K562 (cell line): ENCODE measurements around the gene ST6GALNAC2. TPM values are rescaled to one million over a fixed set of nuclear protein-coding genes. Genes with fewer than 3 reads are reported as not detected.

Source experiments
- EGR1 ChIP-seq: fragments of 450-650 bp; conservative IDR thresholded peaks from 2 replicates; pipeline ENCODE4 v1.6.1; 2017; ENCODE audit warnings: mild to moderate bottlenecking
- EP300 ChIP-seq: IDR thresholded peaks from 2 replicates; pipeline ENCODE4 v1.6.1; 2012; ENCODE audit warnings: low read length, improper control_type of control experiment
- HDAC6 ChIP-seq: IDR thresholded peaks from 2 replicates; pipeline ENCODE4 v1.6.1; 2012; ENCODE audit warnings: low read depth, mild to moderate bottlenecking, control low read depth, inconsistent platforms, low read length, moderate library complexity
- HMG20B ChIP-seq: fragments of 250-450 bp; sonication (Bioruptor Pico); IDR thresholded peaks from 2 replicates; pipeline ENCODE4 v1.5.0; 2021; ENCODE audit warnings: mild to moderate bottlenecking
- IFI16 ChIP-seq: fragments of 250-450 bp; sonication (Bioruptor Pico); IDR thresholded peaks from 2 replicates; pipeline ENCODE4 v2.1.2; 2022; ENCODE audit warnings: mild to moderate bottlenecking, inconsistent platforms
- RBFOX2 ChIP-seq: fragments of 200-400 bp; formaldehyde crosslinking; IDR thresholded peaks from 2 replicates; pipeline ENCODE4 v1.6.1; 2017; ENCODE audit warnings: low read depth, mild to moderate bottlenecking, low read length, moderate library complexity
- RBM17 ChIP-seq: fragments of 200-400 bp; formaldehyde crosslinking; IDR thresholded peaks from 2 replicates; pipeline ENCODE4 v1.6.1; 2017; ENCODE audit warnings: low read depth, mild to moderate bottlenecking, low read length, borderline replicate concordance
- SMAD3 ChIP-seq: fragments of 450-650 bp; formaldehyde crosslinking; conservative IDR thresholded peaks from 2 replicates; pipeline ENCODE4 v1.4.0; 2020; ENCODE audit warnings: mild to moderate bottlenecking
- SNIP1 ChIP-seq: fragments of 450-650 bp; IDR thresholded peaks from 2 replicates; pipeline ENCODE4 v1.7.1; 2017; ENCODE audit warnings: low read depth, mild to moderate bottlenecking
- TBP ChIP-seq: optimal IDR thresholded peaks from 2 replicates; pipeline ENCODE3; 2011; ENCODE audit warnings: low read depth, low read length, improper control_type of control experiment
- TSC22D4 ChIP-seq: fragments of 450-650 bp; IDR thresholded peaks from 2 replicates; pipeline ENCODE4 v1.6.1; 2016; ENCODE audit warnings: missing genetic modification characterization, missing biosample characterization, control low read depth
- ZNF311 ChIP-seq: fragments of 250-450 bp; sonication (Bioruptor Pico); IDR thresholded peaks from 2 replicates; pipeline ENCODE4 v1.4.0; 2020; ENCODE audit warnings: mild to moderate bottlenecking, moderate library complexity
- ZNF583 ChIP-seq: fragments of 250-450 bp; sonication (Bioruptor Pico); IDR thresholded peaks from 2 replicates; pipeline ENCODE4 v1.4.0; 2020
- ZSCAN29 ChIP-seq: fragments of 450-650 bp; IDR thresholded peaks from 2 replicates; pipeline ENCODE4 v1.6.1; 2017
- polyA plus RNA-seq, 8 experiments: library from polyadenylated mRNA; depleted of rRNA in 4 of 8; stranded (reverse) in 5 of 8; unstranded in 3 of 8; fragments of >200 nt; fragmentation: Nextera tagmentation in 2 of 8; fragmentation: Illumina TruSeq in 1 of 8; extraction: Ambion mirVana in 2 of 8; extraction: Trizol in 1 of 8; gene quantifications; 2 replicates each; pipeline versions ENCODE4 v1.2.1 to v1.2.3, GENCODE V29; 2011 to 2014; ENCODE audit warnings: inconsistent platforms in 1 of 8, missing spikeins in 1 of 8
- total RNA-seq, 7 experiments: library from RNA; depleted of rRNA in 6 of 7; stranded (reverse); fragments of >200 nt in 6 of 7; fragmentation: Illumina TruSeq in 2 of 7; extraction: Trizol in 2 of 7; gene quantifications; 2 replicates each; pipeline versions ENCODE4 v1.2.1 to v1.2.3, GENCODE V29; 2011 to 2021; ENCODE audit warnings: low replicate concordance in 1 of 7
- TF ChIP-seq, protein P1 (sequence below): sonication (generic); formaldehyde crosslinking; IDR thresholded peaks from 2 replicates; pipeline ENCODE4 v1.8.1; 2022; ENCODE audit warnings: missing genetic modification reagents
- TF ChIP-seq, protein P2 (sequence below): sonication (generic); IDR thresholded peaks from 2 replicates; pipeline ENCODE4 v1.6.1; 2016
- TF ChIP-seq, protein P3 (sequence below): fragments of 450-650 bp; formaldehyde crosslinking; IDR thresholded peaks from 2 replicates; pipeline ENCODE4 v1.4.0; 2020; ENCODE audit warnings: mild to moderate bottlenecking, mixed read lengths
- TF ChIP-seq, protein P4 (sequence below), 2 experiments: fragments of 150-350 bp in 1 of 2; IDR thresholded peaks; 2 replicates each; pipeline ENCODE4 v1.6.1; 2012 to 2016; ENCODE audit warnings: low read depth in 2 of 2, low read length in 2 of 2, mild to moderate bottlenecking in 1 of 2, moderate library complexity in 1 of 2

The ST6GALNAC2 gene
- total and polyA plus RNA-seq, 9 of the 15 experiments (the other 6 are each of a cell fraction or from before 2014, with no cell fraction given) = 0.18 TPM; not detected in 8

DNA sequence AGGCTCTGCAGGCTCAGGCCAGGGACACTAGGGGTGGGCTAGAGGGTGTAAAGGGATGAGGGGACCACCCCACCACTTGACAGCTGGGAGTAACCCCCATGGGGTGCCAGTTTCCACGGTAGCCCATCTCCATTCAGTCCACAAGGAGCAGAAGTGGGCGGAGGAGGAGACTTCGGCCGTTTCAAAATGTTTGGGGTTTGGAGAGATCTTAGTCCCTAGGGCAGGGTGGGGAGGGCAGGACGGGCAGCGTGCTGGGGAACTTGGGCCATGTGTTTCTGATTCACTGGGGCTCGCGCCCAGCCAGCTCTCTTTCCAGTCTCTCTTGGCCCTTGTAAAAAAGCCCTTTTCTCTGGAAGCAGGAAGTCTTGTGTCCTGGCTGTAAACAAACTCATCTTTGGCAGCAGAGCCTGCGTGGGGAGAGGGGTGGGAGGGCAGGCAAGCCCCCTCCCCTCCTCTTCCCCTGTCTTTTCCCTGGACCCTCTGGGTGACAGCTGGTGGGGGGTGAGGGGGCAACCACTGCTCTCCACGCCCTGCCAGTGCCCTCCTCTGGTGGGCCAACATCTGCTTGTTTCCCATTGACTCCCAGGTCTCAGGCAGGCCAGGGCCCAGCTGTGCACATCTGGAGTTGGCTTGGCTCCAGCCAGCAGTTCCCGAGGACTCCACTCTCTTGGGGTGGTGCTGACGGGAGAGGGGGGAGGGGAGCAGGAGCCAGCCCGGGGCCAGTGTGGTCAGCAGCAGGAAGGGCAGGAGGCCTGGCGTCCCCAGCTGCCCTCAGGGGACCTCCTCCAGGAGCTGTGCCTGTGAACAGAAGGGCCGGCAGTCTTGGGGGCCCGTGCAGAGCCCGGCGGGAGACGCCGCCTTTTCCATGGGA lies 56.2 kb downstream of the ST6GALNAC2 start (continued):
- TF ChIP-seq ZNF583 (CRISPR knock-in tag) = no peak
- TF ChIP-seq HDAC6 = no peak
- TF ChIP-seq, protein P1, sequence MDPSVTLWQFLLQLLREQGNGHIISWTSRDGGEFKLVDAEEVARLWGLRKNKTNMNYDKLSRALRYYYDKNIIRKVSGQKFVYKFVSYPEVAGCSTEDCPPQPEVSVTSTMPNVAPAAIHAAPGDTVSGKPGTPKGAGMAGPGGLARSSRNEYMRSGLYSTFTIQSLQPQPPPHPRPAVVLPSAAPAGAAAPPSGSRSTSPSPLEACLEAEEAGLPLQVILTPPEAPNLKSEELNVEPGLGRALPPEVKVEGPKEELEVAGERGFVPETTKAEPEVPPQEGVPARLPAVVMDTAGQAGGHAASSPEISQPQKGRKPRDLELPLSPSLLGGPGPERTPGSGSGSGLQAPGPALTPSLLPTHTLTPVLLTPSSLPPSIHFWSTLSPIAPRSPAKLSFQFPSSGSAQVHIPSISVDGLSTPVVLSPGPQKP (CRISPR knock-in tag) = no peak
- TF ChIP-seq SMAD3 (CRISPR knock-in tag) = no peak
- TF ChIP-seq RBFOX2 = peak; percentile 68
- no peak for TF ChIP-seq EGR1
- no peak for TF ChIP-seq ZSCAN29
- no peak for TF ChIP-seq IFI16 (CRISPR knock-in tag)
- TF ChIP-seq, protein P2, sequence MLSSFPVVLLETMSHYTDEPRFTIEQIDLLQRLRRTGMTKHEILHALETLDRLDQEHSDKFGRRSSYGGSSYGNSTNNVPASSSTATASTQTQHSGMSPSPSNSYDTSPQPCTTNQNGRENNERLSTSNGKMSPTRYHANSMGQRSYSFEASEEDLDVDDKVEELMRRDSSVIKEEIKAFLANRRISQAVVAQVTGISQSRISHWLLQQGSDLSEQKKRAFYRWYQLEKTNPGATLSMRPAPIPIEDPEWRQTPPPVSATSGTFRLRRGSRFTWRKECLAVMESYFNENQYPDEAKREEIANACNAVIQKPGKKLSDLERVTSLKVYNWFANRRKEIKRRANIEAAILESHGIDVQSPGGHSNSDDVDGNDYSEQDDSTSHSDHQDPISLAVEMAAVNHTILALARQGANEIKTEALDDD = no peak
- TF ChIP-seq, protein P3, sequence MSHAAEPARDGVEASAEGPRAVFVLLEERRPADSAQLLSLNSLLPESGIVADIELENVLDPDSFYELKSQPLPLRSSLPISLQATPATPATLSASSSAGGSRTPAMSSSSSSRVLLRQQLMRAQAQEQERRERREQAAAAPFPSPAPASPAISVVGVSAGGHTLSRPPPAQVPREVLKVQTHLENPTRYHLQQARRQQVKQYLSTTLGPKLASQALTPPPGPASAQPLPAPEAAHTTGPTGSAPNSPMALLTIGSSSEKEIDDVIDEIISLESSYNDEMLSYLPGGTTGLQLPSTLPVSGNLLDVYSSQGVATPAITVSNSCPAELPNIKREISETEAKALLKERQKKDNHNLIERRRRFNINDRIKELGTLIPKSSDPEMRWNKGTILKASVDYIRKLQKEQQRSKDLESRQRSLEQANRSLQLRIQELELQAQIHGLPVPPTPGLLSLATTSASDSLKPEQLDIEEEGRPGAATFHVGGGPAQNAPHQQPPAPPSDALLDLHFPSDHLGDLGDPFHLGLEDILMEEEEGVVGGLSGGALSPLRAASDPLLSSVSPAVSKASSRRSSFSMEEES (CRISPR knock-in tag) = no peak
- no peak for TF ChIP-seq HMG20B (CRISPR knock-in tag)
- no peak for TF ChIP-seq RBM17
- TF ChIP-seq TSC22D4 (tag) = no peak
- TF ChIP-seq EP300 = peak; percentile 29; the same call in 1 of the 2 replicates
- TF ChIP-seq, protein P4, sequence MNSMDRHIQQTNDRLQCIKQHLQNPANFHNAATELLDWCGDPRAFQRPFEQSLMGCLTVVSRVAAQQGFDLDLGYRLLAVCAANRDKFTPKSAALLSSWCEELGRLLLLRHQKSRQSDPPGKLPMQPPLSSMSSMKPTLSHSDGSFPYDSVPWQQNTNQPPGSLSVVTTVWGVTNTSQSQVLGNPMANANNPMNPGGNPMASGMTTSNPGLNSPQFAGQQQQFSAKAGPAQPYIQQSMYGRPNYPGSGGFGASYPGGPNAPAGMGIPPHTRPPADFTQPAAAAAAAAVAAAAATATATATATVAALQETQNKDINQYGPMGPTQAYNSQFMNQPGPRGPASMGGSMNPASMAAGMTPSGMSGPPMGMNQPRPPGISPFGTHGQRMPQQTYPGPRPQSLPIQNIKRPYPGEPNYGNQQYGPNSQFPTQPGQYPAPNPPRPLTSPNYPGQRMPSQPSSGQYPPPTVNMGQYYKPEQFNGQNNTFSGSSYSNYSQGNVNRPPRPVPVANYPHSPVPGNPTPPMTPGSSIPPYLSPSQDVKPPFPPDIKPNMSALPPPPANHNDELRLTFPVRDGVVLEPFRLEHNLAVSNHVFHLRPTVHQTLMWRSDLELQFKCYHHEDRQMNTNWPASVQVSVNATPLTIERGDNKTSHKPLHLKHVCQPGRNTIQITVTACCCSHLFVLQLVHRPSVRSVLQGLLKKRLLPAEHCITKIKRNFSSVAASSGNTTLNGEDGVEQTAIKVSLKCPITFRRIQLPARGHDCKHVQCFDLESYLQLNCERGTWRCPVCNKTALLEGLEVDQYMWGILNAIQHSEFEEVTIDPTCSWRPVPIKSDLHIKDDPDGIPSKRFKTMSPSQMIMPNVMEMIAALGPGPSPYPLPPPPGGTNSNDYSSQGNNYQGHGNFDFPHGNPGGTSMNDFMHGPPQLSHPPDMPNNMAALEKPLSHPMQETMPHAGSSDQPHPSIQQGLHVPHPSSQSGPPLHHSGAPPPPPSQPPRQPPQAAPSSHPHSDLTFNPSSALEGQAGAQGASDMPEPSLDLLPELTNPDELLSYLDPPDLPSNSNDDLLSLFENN (IDR thresholded peaks at IDR 0.05; ENCODE audit: low read depth in 2 of 2, low read length in 2 of 2) = no peak
- no peak for TF ChIP-seq ZNF311
- peak; percentile 20 for TF ChIP-seq TBP
- no peak for TF ChIP-seq SNIP1
